Rectal smooth muscle tissue (tissue), 1 donor: ENCODE results near the gene DYNLL2.
"Not testable (repeated sequence)": the region's sequence is repeated elsewhere in the genome, so short reads cannot be mapped to it uniquely, and the experiment has no call there.

ENCODE experiments used
- H3K27ac ChIP-seq: one replicate; pipeline ENCODE4 v1.7.0; 2013; ENCODE audit warnings: low read depth, low read length, inconsistent platforms
- H3K27me3 ChIP-seq: one replicate; pipeline ENCODE4 v1.7.0; 2013; ENCODE audit warnings: low read length; ENCODE audit not compliant: control insufficient read depth, insufficient read depth
- H3K36me3 ChIP-seq: one replicate; pipeline ENCODE4 v1.7.0; 2013; ENCODE audit warnings: low read length; ENCODE audit not compliant: control insufficient read depth, insufficient read depth
- H3K4me1 ChIP-seq: one replicate; pipeline ENCODE4 v1.7.0; 2013; ENCODE audit warnings: low read length; ENCODE audit not compliant: control insufficient read depth, insufficient read depth
- H3K4me3 ChIP-seq: one replicate; pipeline ENCODE4 v1.7.0; 2013; ENCODE audit warnings: low read length
- H3K9ac ChIP-seq: one replicate; pipeline ENCODE4 v1.7.0; 2013; ENCODE audit warnings: low read length

The DYNLL2 gene

GRCh38 chr17:58082870-58083490 lies at the start of gene DYNLL2:
TSS of gene DYNLL2 (plus strand) at chr17:58083419. CDS start at chr17:58087091, 3,672 bp downstream.
- Histone ChIP-seq H3K27ac (peak within 1 kb of the TSS; percentile 86), H3K27me3 (no peaks in the 10 kb centered on the region), H3K9ac (peak within 1 kb of the TSS; percentile 67), H3K36me3 (peaks cover 5% of the 10 kb centered on the region), H3K4me1 (peaks cover 7% of the 10 kb centered on the region), H3K4me3 (peak within 1 kb of the TSS; percentile 89)

- no peaks in the 10 kb centered on the region for H3K27me3 ChIP-seq
- no peak overlapping the region for H3K4me3 ChIP-seq
- H3K4me1 ChIP-seq = no peaks in the 10 kb centered on the region
- no peaks in the 10 kb centered on the region for H3K36me3 ChIP-seq
- H3K27ac ChIP-seq = no peak overlapping the region
- H3K9ac ChIP-seq = no peak overlapping the region
Measured at GRCh38 chr17:58039975-58040374, 43.2 kb upstream of the DYNLL2 start.

GRCh38 chr17:58040386-58040785 lies 42.8 kb upstream of the DYNLL2 start:
- no peak overlapping the region for H3K27ac ChIP-seq
- H3K4me1 ChIP-seq = no peaks in the 10 kb centered on the region
- no peak overlapping the region for H3K4me3 ChIP-seq
- no peaks in the 10 kb centered on the region for H3K27me3 ChIP-seq
- no peaks in the 10 kb centered on the region for H3K36me3 ChIP-seq
- H3K9ac ChIP-seq = no peak overlapping the region

GRCh38 chr17:58041161-58041560 lies 42.1 kb upstream of the DYNLL2 start:
- H3K4me1 ChIP-seq = no peaks in the 10 kb centered on the region
- H3K27ac ChIP-seq = no peak overlapping the region
- no peaks in the 10 kb centered on the region for H3K27me3 ChIP-seq
- no peak overlapping the region for H3K4me3 ChIP-seq
- no peak overlapping the region for H3K9ac ChIP-seq
- H3K36me3 ChIP-seq = no peaks in the 10 kb centered on the region

- H3K27me3 ChIP-seq = no peaks in the 10 kb centered on the region
- no peak overlapping the region for H3K9ac ChIP-seq
Measured at GRCh38 chr17:58043221-58044181, 39.7 kb upstream of the DYNLL2 start.

GRCh38 chr17:58044256-58044655 lies 39.0 kb upstream of the DYNLL2 start:
- not testable (repeated sequence) for H3K4me3 ChIP-seq, H3K27me3 ChIP-seq, H3K4me1 ChIP-seq, H3K27ac ChIP-seq, H3K9ac ChIP-seq, H3K36me3 ChIP-seq

More at GRCh38 chr17:58043221-58044181, 39.7 kb upstream of the DYNLL2 start:
- H3K36me3 ChIP-seq = no peaks in the 10 kb centered on the region
- no peaks in the 10 kb centered on the region for H3K4me1 ChIP-seq
- H3K4me3 ChIP-seq = no peak overlapping the region
- no peak overlapping the region for H3K27ac ChIP-seq

GRCh38 chr17:58046239-58047094 lies 36.8 kb upstream of the DYNLL2 start:
- Histone ChIP-seq H3K4me1 (no peaks in the 10 kb centered on the region), H3K27me3 (no peaks in the 10 kb centered on the region), H3K4me3 (no peak overlapping the region), H3K36me3 (no peaks in the 10 kb centered on the region), H3K27ac (peak overlapping the region; percentile 21), H3K9ac (no peak overlapping the region)

GRCh38 chr17:58047376-58048150 lies 35.7 kb upstream of the DYNLL2 start:
- no peaks in the 10 kb centered on the region for H3K4me1 ChIP-seq
- no peaks in the 10 kb centered on the region for H3K36me3 ChIP-seq
- H3K9ac ChIP-seq = no peak overlapping the region
- H3K4me3 ChIP-seq = no peak overlapping the region
- H3K27me3 ChIP-seq = no peaks in the 10 kb centered on the region
- H3K27ac ChIP-seq = no peak overlapping the region

- no peak overlapping the region for H3K27ac ChIP-seq
- H3K27me3 ChIP-seq = no peaks in the 10 kb centered on the region
- H3K36me3 ChIP-seq = no peaks in the 10 kb centered on the region
- no peak overlapping the region for H3K9ac ChIP-seq
- H3K4me1 ChIP-seq = no peaks in the 10 kb centered on the region
- no peak overlapping the region for H3K4me3 ChIP-seq
Measured at GRCh38 chr17:58049533-58049932, 33.7 kb upstream of the DYNLL2 start.

GRCh38 chr17:58050966-58051365 lies 32.3 kb upstream of the DYNLL2 start:
- no peak overlapping the region for H3K27ac ChIP-seq
- no peaks in the 10 kb centered on the region for H3K4me1 ChIP-seq
- no peak overlapping the region for H3K9ac ChIP-seq
- H3K36me3 ChIP-seq = no peaks in the 10 kb centered on the region
- H3K4me3 ChIP-seq = no peak overlapping the region
- no peaks in the 10 kb centered on the region for H3K27me3 ChIP-seq

GRCh38 chr17:58051468-58051867 lies 31.8 kb upstream of the DYNLL2 start:
- Histone ChIP-seq H3K4me1 (no peaks in the 10 kb centered on the region), H3K27me3 (no peaks in the 10 kb centered on the region), H3K9ac (no peak overlapping the region), H3K36me3 (no peaks in the 10 kb centered on the region), H3K27ac (no peak overlapping the region), H3K4me3 (no peak overlapping the region)
